IMR-90 (cell line): ENCODE measurements around the gene TSC1. TPM values are rescaled to one million over a fixed set of nuclear protein-coding genes. Genes with fewer than 3 reads are reported as not detected.

ENCODE experiments used
- ATAC-seq: fragments of 200-7000 bp; cut with Tn5 transposase; 2 replicates; pipeline ENCODE4 v1.9.1; 2020; ENCODE audit warnings: low read depth, mild to moderate bottlenecking, moderate library complexity
- BruUV-seq: library from RNA; stranded (reverse); fragments of 400-500 nt; replicated peaks from 2 replicates; lab custom pipeline; 2021; lab: Mats Ljungman, UMichigan
- CTCF ChIA-PET: fragments of 300-600 bp; formaldehyde crosslinking; extraction: SDS; loops from one replicate; lab custom pipeline; 2021; ENCODE audit warnings: antibody characterized with exemption; lab: Yijun Ruan, JAX
- POLR2A ChIA-PET: fragments of 300-600 bp; sonication (Branson Sonifier 250); formaldehyde crosslinking; loops from one replicate; lab custom pipeline; 2022; ENCODE audit warnings: antibody characterized with exemption; ENCODE audit not compliant: unreplicated experiment; lab: Charles Lee
- DNase-seq: peaks from one replicate; pipeline ENCODE4 v3.0.0; 2013
- H2AFZ ChIP-seq: replicated peaks from 2 replicates; pipeline ENCODE3; 2013; ENCODE audit warnings: low read length, mild to moderate bottlenecking; ENCODE audit not compliant: poor library complexity
- H2AK5ac ChIP-seq: 2 replicates; pipeline ENCODE4 v1.6.1; 2013; ENCODE audit warnings: low read depth, low read length, inconsistent platforms
- H2AK9ac ChIP-seq: replicated peaks from 2 replicates; pipeline ENCODE3; 2013; ENCODE audit warnings: mild to moderate bottlenecking, low read depth, low read length, moderate library complexity; ENCODE audit not compliant: poor library complexity
- H2BK120ac ChIP-seq: 2 replicates; pipeline ENCODE4 v1.6.1; 2013; ENCODE audit warnings: low read depth, low read length, inconsistent platforms
- H2BK15ac ChIP-seq: 3 replicates; pipeline ENCODE4 v1.6.1; 2013; ENCODE audit warnings: low read depth, low read length, inconsistent platforms
- H2BK20ac ChIP-seq: 2 replicates; pipeline ENCODE4 v1.6.1; 2013; ENCODE audit warnings: low read depth, mild to moderate bottlenecking, inconsistent platforms, low read length, moderate library complexity
- H2BK5ac ChIP-seq: 2 replicates; pipeline ENCODE4 v1.6.1; 2013; ENCODE audit warnings: mild to moderate bottlenecking, low read depth, low read length, inconsistent platforms; ENCODE audit not compliant: poor library complexity, severe bottlenecking
- H3K14ac ChIP-seq: replicated peaks from 2 replicates; pipeline ENCODE4 v1.6.1; 2013; ENCODE audit warnings: low read depth, low read length, inconsistent platforms
- H3K18ac ChIP-seq: 2 replicates; pipeline ENCODE4 v1.6.1; 2013; ENCODE audit warnings: low read depth, low read length, control low read depth
- H3K23ac ChIP-seq: 2 replicates; pipeline ENCODE4 v1.6.1; 2013; ENCODE audit warnings: low read depth, low read length, inconsistent platforms
- H3K27ac ChIP-seq: 2 replicates; pipeline ENCODE4 v1.5.1; 2013; ENCODE audit warnings: mild to moderate bottlenecking, control low read depth, low read length; ENCODE audit not compliant: insufficient read depth
- H3K27me3 ChIP-seq: 2 replicates; pipeline ENCODE4 v1.6.1; 2013; ENCODE audit warnings: low read length; ENCODE audit not compliant: control insufficient read depth, insufficient read depth
- H3K36me3 ChIP-seq: 2 replicates; pipeline ENCODE4 v1.6.1; 2013; ENCODE audit warnings: low read length, mixed read lengths; ENCODE audit not compliant: control insufficient read depth, insufficient read depth
- H3K4ac ChIP-seq: 2 replicates; pipeline ENCODE4 v1.6.1; 2013; ENCODE audit warnings: low read depth, low read length, inconsistent platforms
- H3K4me1 ChIP-seq: 2 replicates; pipeline ENCODE4 v1.6.1; 2013; ENCODE audit warnings: low read length, mixed read lengths; ENCODE audit not compliant: control insufficient read depth, insufficient read depth
- H3K4me2 ChIP-seq: 2 replicates; pipeline ENCODE4 v1.6.1; 2013; ENCODE audit warnings: low read depth, mild to moderate bottlenecking, control low read depth, low read length, moderate library complexity
- H3K4me3 ChIP-seq: 2 replicates; pipeline ENCODE4 v1.5.1; 2013; ENCODE audit warnings: low read depth, mild to moderate bottlenecking, control low read depth, low read length, moderate library complexity; ENCODE audit not compliant: insufficient read depth
- H3K56ac ChIP-seq: 2 replicates; pipeline ENCODE4 v1.6.1; 2013; ENCODE audit warnings: low read length, inconsistent platforms; ENCODE audit not compliant: insufficient read depth; ENCODE audit errors: extremely low read depth
- H3K79me1 ChIP-seq, 2 experiments: 2 replicates each; pipeline ENCODE4 v1.6.1; 2013; ENCODE audit warnings: low read length in 2 of 2, inconsistent platforms in 1 of 2, low read depth in 1 of 2
- H3K9ac ChIP-seq: 2 replicates; pipeline ENCODE4 v1.6.1; 2013; ENCODE audit warnings: low read depth, low read length, control low read depth
- H3K9me1 ChIP-seq: 2 replicates; pipeline ENCODE4 v1.6.1; 2013; ENCODE audit warnings: low read length, inconsistent platforms; ENCODE audit not compliant: insufficient read depth
- H3K9me3 ChIP-seq: 2 replicates; pipeline ENCODE4 v1.6.1; 2013; ENCODE audit warnings: low read length; ENCODE audit not compliant: control insufficient read depth, insufficient read depth
- H4K20me1 ChIP-seq: 2 replicates; pipeline ENCODE4 v1.6.1; 2013; ENCODE audit warnings: low read length, inconsistent platforms; ENCODE audit not compliant: insufficient read depth
- H4K5ac ChIP-seq: 2 replicates; pipeline ENCODE4 v1.6.1; 2013; ENCODE audit warnings: mild to moderate bottlenecking, low read depth, low read length, control low read depth
- H4K8ac ChIP-seq, 2 experiments: 2 replicates each; pipeline ENCODE4 v1.6.1; 2013; ENCODE audit warnings: low read depth in 2 of 2, low read length in 2 of 2, control low read depth in 1 of 2, inconsistent platforms in 1 of 2
- H4K91ac ChIP-seq: 2 replicates; pipeline ENCODE4 v1.6.1; 2013; ENCODE audit warnings: low read depth, low read length, inconsistent platforms; ENCODE audit not compliant: insufficient read depth
- BHLHE40 ChIP-seq: fragments of 150-350 bp; IDR thresholded peaks from 2 replicates; pipeline ENCODE4 v1.6.1; 2016; ENCODE audit warnings: mild to moderate bottlenecking, low read depth, low read length
- CEBPB ChIP-seq: IDR thresholded peaks from 2 replicates; pipeline ENCODE4 v1.6.1; 2012; ENCODE audit warnings: low read depth, low read length, improper control_type of control experiment
- CHD1 ChIP-seq: IDR thresholded peaks from 2 replicates; pipeline ENCODE4 v1.6.1; 2012; ENCODE audit warnings: low read depth, low read length, improper control_type of control experiment
- CTCF ChIP-seq: conservative IDR thresholded peaks from 2 replicates; pipeline ENCODE4 v1.5.1; 2012; ENCODE audit warnings: mild to moderate bottlenecking, low read depth, low read length, improper control_type of control experiment
- MAFK ChIP-seq: IDR thresholded peaks from 2 replicates; pipeline ENCODE4 v1.6.1; 2012; ENCODE audit warnings: low read depth, low read length, improper control_type of control experiment
- MAZ ChIP-seq: IDR thresholded peaks from 2 replicates; pipeline ENCODE4 v1.6.1; 2012; ENCODE audit warnings: low read depth, mild to moderate bottlenecking, low read length, improper control_type of control experiment, moderate library complexity, borderline replicate concordance
- NFE2L2 ChIP-seq: fragments of 150-350 bp; IDR thresholded peaks from 2 replicates; pipeline ENCODE4 v1.6.1; 2016; ENCODE audit warnings: low read depth, mild to moderate bottlenecking, low read length
- POLR2A ChIP-seq: IDR thresholded peaks from 2 replicates; pipeline ENCODE4 v1.6.1; 2012; ENCODE audit warnings: mild to moderate bottlenecking, low read depth, low read length
- RCOR1 ChIP-seq: IDR thresholded peaks from 2 replicates; pipeline ENCODE4 v1.6.1; 2012; ENCODE audit warnings: mild to moderate bottlenecking, low read length, improper control_type of control experiment; ENCODE audit not compliant: insufficient replicate concordance
- RFX5 ChIP-seq: IDR thresholded peaks from 2 replicates; pipeline ENCODE4 v1.8.0; 2012; ENCODE audit warnings: low read depth, mild to moderate bottlenecking, low read length, moderate library complexity
- WGBS, 2 experiments: methylation state at CpG; one replicate each; pipeline versions ENCODE4 v1.1.5 to v1.1.7; 2013; ENCODE audit warnings: missing lambda C conversion rate in 2 of 2; ENCODE audit not compliant: insufficient read length in 1 of 2; ENCODE audit errors: extremely low coverage in 2 of 2; 5-methylcytosine and 5-hydroxymethylcytosine counted together
- dilution Hi-C: fragments of 300-500 bp; cut with HindIII; formaldehyde crosslinking; loops from one replicate; pipeline ENCODE4 v1.14.3; 2018; ENCODE audit warnings: low sequenced_read_pairs; ENCODE audit not compliant: unreplicated experiment
- in situ Hi-C: fragments of 300-500 bp; cut with MboI; formaldehyde crosslinking; loops from 3 replicates; pipeline ENCODE4 v1.14.3; 2019; ENCODE audit warnings: low sequenced_read_pairs, inconsistent platforms, mixed read lengths
- intact Hi-C: fragments of 100-400 bp; cut with micrococcal nuclease; formaldehyde crosslinking; loops from 2 replicates; pipeline ENCODE4 v1.10.0; 2022
- polyA plus RNA-seq, 3 experiments: library from polyadenylated mRNA; depleted of rRNA; stranded (reverse); fragments of >200 nt; gene quantifications; 2 replicates each; pipeline ENCODE4 v1.2.3, GENCODE V29; 2012; ENCODE audit warnings: low replicate concordance in 1 of 3
- total RNA-seq: library from RNA; depleted of rRNA; stranded (reverse); fragments of >200 nt; gene quantifications from 2 replicates; pipeline ENCODE4 v1.2.3, GENCODE V29; 2012
- TF ChIP-seq, protein P1 (sequence below): fragments of 150-350 bp; IDR thresholded peaks from 2 replicates; pipeline ENCODE4 v1.6.1; 2016; ENCODE audit warnings: low read depth, mild to moderate bottlenecking, low read length, moderate library complexity, borderline replicate concordance

The TSC1 gene
- total and polyA plus RNA-seq, 2 of the 4 experiments (the other 2 are of a cell fraction), result 25.7 to 56.3 TPM

DNA sequence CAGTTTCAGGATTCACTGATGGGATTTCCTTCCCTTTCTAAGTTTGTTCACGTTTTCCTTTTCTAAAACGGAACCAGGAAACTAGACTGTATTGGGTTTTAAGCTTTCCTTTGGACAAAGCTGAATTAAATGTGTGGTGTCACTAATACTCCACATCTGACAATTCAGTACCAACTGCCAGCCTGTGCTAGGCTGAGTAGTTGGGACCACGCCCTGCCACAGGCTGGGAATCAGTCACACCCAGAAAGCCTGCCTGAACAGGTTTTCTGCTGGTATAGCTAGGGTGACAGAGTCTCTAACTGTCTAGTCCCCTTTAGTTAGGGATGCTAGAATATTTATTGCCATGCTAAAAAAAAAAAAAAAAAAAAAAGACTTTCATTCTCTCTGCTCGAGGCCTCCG, 50.1 kb downstream of the TSC1 start:
- TF ChIP-seq RFX5 (no peak), CEBPB (no peak), CTCF (no peak), RCOR1 (no peak), NFE2L2 (no peak), MAZ (no peak), BHLHE40 (no peak), POLR2A (no peak), MAFK (no peak), CHD1 (no peak)
- TF ChIP-seq, protein P1, sequence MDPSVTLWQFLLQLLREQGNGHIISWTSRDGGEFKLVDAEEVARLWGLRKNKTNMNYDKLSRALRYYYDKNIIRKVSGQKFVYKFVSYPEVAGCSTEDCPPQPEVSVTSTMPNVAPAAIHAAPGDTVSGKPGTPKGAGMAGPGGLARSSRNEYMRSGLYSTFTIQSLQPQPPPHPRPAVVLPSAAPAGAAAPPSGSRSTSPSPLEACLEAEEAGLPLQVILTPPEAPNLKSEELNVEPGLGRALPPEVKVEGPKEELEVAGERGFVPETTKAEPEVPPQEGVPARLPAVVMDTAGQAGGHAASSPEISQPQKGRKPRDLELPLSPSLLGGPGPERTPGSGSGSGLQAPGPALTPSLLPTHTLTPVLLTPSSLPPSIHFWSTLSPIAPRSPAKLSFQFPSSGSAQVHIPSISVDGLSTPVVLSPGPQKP, result no peak
- no peak overlapping the region for H3K9ac ChIP-seq
- H3K18ac ChIP-seq, result no peak overlapping the region
- BruUV-seq, result no TSS peak
- H2BK120ac ChIP-seq, result no peak overlapping the region
- no peak overlapping the region for H2BK5ac ChIP-seq
- no CpG with 5 or more reads among the region's 5 CpGs for WGBS, 2 experiments
- H4K5ac ChIP-seq, result no peak overlapping the region
- H3K36me3 ChIP-seq, result peaks cover 47% of the 10 kb centered on the region
- H4K8ac ChIP-seq, result no peak overlapping the region
- DNase-seq (no peak), ATAC-seq (no peak)
- no peak overlapping the region for H3K4me3 ChIP-seq
- H3K27me3 ChIP-seq, result no peaks in the 10 kb centered on the region
- no peak overlapping the region for H4K91ac ChIP-seq
- no peak overlapping the region for H2BK20ac ChIP-seq
- no peak overlapping the region for H2AK9ac ChIP-seq
- no peaks in the 10 kb centered on the region for H3K9me3 ChIP-seq
- H3K27ac ChIP-seq, result no peak overlapping the region
- POLR2A ChIA-PET, result no interaction called here
- no peaks in the 10 kb centered on the region for H3K79me1 ChIP-seq
- no peak overlapping the region for H3K23ac ChIP-seq
- H3K9me1 ChIP-seq, result no peaks in the 10 kb centered on the region
- H4K20me1 ChIP-seq, result 0 out of 2 replicates have a peak, but pooled peaks cover 5% of the 10 kb centered on the region
- H2AFZ ChIP-seq, result no peak overlapping the region
- intact Hi-C loops (no loop called here), dilution Hi-C loops (no loop called here), in situ Hi-C loops (no loop called here)
- no peak overlapping the region for H3K56ac ChIP-seq
- no peak overlapping the region for H3K4ac ChIP-seq
- no peak overlapping the region for H2AK5ac ChIP-seq
- no peak overlapping the region for H2BK15ac ChIP-seq
- no peak overlapping the region for H3K4me2 ChIP-seq
- no peak overlapping the region for H3K14ac ChIP-seq
- CTCF ChIA-PET, result no interaction called here
- H3K4me1 ChIP-seq, result no peaks in the 10 kb centered on the region
